GM18505 (cell line): Measurements from ENCODE around the gene PXYLP1.
"Not testable (repeated sequence)": the region's sequence is repeated elsewhere in the genome, so short reads cannot be mapped to it uniquely, and the experiment has no call there.

Experiments
- ATAC-seq: cut with Tn5 transposase; IDR thresholded peaks from one replicate; pipeline ENCODE4 v1.9.1; 2021; ENCODE audit not compliant: unreplicated experiment
- POLR2A ChIP-seq: IDR thresholded peaks from 4 replicates; pipeline ENCODE4 v1.6.1; 2011; ENCODE audit warnings: borderline replicate concordance; ENCODE audit not compliant: insufficient read depth, insufficient read length; ENCODE audit errors: extremely low read depth

The PXYLP1 gene, protein sequence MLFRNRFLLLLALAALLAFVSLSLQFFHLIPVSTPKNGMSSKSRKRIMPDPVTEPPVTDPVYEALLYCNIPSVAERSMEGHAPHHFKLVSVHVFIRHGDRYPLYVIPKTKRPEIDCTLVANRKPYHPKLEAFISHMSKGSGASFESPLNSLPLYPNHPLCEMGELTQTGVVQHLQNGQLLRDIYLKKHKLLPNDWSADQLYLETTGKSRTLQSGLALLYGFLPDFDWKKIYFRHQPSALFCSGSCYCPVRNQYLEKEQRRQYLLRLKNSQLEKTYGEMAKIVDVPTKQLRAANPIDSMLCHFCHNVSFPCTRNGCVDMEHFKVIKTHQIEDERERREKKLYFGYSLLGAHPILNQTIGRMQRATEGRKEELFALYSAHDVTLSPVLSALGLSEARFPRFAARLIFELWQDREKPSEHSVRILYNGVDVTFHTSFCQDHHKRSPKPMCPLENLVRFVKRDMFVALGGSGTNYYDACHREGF

DNA sequence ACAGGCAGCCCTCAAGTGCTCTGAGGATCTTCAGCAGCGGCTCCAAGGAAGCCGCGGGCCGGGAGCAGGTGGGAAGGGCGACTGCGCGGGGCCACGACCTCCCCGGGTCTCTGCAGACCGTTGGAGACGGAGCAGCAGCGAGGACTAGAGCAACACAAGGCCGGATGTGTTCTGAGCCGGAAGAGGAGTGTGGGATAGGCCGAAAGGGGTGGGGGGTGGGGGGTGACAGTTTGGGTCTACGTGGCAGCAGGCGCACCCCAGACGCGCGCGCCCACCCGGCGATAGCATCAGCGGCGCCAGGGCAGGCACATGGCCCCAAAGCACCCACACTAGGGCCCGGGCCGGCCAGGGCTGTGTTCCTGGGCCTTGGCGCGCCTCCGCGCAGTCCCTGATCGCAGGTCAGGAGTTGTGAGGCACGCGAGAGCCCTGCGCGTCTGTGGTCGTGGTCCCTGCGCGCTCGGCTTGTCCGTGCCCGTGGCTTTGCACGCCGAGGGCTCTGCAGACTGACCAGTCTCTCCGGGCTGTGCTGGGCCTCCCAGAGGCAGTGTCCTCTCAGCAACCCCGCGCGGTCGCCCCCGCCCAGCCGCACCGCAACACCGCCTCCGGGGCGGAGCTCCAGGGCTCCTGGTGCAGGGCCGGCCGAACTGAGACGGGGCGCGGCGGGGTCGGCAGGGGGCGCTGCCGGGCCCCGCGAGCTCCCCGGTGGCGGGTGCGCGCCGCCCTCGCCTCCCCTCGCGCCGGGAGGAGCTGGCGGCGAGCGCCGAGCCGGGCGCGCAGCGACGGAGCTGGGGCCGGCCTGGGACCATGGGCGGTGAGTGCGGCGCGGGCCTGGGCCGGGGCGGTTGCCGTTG is at the start of gene PXYLP1:
TSS of gene PXYLP1 (plus strand) at position 725 of the 851 bp plus-strand sequence. CDS start 28,351 bp downstream, outside the sequence.
- TF ChIP-seq POLR2A: peak; percentile 80
- peak; percentile 93 for ATAC-seq

DNA sequence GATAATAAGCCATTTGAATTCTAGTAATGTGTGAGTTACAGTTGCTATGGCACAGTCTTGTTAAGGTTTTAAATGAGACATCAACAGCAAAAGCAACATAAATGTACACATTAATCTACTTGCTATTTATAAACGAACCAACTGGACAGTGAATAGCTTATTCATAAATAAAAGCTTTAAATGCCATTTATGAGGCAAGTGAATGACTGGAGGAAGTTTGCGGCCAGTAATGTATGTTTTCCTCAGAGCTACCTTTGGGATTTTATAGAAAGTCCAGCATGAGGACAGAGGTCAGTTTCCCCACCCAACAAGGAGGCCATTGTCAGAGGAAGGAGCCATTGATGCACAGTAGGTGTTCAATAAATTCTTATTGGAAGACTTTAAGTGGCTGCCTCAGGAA is 48.0 kb upstream of the PXYLP1 start:
- TF ChIP-seq POLR2A: no peak
- no peak for ATAC-seq

DNA sequence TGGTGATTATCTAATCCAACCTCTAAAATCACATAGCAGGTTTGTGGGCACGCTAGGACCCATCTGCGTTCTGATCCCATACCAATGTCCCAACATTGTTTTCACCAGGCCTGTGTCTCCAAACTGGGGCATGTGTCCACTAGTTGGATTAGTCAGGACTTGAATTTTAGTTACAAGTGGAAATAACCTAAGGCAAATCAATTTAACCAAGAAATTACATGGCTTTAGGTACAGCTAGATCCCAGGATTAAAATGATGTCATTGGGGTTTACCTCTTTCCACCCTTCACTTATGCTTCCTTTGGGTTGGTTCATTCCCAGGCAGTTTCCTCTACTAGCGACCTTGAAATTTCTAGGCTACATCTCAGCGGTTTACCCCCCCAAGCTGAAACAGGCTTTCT is 47.2 kb upstream of the PXYLP1 start:
- ATAC-seq: no peak
- TF ChIP-seq POLR2A: no peak

DNA sequence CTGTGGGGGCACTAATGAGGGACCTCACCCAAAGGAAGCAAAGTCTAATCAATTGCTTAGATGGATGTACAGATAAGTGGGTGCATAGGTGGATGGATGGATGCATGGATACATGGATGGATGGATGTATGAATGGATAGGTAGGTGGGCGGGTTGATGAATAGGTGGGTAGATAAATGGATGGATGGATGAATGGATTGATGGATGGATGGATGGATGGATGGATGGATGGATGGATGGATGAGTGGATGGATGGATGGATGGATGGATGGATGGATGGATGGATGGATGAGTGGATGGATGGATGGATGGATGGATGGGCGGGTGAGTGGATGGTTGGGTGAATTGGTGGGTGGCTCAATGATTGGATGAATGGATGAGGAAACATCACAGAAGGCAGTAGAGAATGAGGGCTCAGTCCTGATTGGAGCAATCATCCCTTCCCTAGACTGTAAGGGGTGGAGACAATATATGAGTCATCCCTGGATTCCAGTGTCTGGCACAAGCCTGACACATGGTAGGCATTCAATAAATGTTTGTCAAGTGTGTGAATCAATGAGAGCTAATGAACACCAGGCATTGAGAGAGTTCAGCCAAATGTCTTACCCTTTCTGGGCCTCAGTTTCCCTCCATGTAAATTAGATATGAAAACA is 40.4 kb upstream of the PXYLP1 start:
- TF ChIP-seq POLR2A: no peak
- no peak for ATAC-seq

DNA sequence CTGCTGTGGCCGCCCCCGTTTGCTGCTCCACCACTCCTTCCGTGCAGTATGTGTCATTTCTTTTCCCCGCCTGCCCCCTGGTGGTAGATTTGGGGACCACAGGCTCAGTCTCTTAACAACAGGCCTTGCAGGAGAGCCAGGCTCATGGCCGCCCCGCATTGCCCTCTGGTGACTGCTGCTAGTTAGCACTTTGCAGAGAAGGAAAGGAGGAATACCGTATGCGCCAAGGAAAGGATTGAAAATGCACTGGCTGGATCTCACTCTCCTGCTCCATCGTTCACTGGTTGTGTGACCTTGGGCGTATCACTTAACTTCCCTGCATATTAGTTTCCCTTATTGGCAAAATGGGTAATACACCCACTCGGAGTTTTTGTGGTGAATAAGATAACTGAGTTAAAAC is 39.3 kb upstream of the PXYLP1 start:
- ATAC-seq: peak; percentile 100

DNA sequence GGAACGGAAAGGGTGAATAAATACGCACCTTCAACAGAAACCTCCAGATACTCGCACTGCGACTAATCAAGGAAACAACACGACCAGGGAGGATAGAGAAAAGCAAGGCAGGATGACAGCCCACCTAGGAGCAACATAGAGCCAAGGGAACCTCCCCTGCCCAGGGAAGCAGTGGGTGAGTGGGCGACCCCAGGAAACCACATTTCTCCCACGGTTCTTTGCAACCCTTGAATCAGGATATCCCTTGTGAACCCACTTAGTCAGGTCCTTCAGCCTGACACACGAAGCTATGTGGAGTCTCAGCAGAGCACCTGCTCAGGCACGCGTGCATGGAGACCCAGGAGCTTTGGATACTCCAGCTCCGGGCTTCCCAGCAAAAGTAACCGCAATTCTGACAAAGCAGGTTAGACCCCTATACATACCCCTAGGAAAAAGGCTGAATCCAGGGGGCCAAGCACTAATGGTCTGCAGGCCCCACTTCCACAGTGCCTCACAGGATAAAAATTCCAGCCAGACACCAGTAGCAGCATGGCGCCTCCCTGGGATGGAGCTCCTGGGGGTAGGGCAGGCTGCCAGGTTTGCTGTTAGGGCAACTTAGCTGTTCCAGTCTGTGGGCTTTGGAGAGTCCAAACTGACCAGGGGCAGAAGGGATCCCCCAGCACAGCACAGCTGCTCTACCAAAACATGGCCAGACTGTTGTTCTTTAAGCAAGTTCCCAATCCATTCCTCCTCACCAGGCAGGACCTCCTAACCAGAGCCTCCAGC is 38.4 kb upstream of the PXYLP1 start:
- TF ChIP-seq POLR2A: no peak
- ATAC-seq: no peak

More for the DNA sequence above, 39.3 kb upstream of the PXYLP1 start:
- TF ChIP-seq POLR2A: no peak

DNA sequence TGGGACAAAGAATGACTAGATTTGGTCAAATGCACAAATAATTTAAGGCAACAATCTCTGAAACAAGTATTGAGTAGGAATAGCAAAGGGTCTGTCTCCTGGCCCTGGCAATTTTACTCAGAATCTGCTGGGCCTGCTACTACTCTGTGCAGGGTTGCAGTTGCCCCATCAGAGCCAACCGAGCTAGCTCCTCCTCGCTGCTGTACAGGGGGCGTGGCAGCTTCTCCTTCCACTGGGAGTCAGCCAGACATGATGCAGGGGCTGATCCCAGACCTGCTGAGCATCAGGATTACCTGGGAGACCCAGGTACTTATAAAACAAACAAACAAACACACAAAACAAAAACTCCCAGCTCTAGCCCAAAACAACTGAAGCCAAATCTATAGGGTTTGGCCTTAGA is 30.5 kb upstream of the PXYLP1 start:
- TF ChIP-seq POLR2A: no peak
- ATAC-seq: no peak

DNA sequence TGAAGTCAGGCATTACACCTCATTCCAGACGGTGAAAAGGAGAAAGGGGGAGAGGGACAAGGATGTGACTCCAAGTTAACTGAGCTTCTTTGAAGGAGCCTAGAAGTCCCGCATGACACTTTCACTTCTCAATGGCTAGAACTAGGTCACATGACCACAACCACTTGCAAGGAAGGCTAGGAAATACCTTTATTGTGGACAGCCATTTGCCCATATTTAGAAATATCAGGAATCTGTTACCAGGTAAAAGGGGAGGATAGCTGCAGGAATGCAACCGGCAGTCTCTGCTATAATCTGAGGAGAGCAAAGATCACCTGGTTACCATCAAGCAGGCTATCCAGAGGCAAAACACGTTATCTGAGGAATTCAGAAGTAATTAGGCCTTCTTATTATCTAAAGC is 28.9 kb upstream of the PXYLP1 start:
- no peak for TF ChIP-seq POLR2A
- no peak for ATAC-seq

DNA sequence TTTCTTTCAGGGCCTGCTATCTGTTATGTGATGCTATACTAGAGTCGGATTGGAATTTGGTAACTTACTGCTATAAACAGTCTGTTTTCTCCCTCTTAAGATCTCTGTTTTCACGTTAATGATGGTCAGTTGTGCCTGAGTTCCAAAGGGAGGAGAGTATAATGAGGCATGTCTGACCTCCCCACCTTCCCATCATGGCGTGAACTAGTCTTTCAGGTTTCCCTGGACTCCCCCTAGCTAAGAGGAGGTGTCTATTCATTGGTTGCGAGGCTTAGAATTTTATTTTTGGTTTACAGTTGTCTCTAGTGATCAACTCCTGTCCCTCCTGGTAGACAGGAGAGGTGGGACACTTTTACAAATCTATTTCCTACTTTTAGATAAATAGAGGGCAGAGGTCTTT is 27.8 kb upstream of the PXYLP1 start:
- TF ChIP-seq POLR2A: no peak
- ATAC-seq: no peak

DNA sequence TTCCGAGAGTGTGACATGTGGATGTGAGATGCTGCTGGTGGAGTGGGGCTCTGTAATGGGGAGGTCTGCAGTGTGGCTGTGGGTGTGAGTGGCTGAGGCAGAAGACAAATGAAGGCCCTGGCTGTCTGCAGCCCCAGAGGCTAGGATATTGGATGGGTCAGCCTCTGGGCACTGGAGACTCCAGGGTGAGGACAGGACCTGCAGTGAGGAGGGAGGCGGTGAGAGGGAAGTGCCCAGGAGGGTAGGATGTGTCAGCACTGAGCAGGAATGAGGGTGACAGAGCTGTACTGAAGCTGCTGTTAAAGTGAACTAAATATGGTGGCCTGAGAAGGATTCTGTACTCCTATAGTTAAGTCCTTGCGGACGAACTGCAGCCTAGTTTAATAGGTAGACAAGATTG is 27.3 kb upstream of the PXYLP1 start:
- TF ChIP-seq POLR2A: no peak
- no peak for ATAC-seq

DNA sequence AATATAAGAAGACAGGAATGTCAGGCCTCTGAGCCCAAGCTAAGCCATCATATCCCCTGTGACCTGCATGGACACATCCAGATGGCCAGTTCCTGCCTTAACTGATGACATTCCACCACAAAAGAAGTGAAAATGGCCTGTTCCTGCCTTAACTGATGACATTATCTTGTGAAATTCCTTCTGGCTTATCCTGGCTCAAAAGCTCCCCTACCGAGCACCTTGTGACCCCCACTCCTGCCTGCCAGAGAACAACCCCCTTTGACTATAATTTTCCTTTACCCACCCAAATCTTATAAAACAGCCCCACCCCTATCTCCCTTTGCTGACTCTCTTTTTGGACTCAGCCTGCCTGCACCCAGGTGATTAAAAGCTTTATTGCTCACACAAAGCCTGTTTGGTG is 20.3 kb upstream of the PXYLP1 start:
- ATAC-seq: not testable (repeated sequence)

DNA sequence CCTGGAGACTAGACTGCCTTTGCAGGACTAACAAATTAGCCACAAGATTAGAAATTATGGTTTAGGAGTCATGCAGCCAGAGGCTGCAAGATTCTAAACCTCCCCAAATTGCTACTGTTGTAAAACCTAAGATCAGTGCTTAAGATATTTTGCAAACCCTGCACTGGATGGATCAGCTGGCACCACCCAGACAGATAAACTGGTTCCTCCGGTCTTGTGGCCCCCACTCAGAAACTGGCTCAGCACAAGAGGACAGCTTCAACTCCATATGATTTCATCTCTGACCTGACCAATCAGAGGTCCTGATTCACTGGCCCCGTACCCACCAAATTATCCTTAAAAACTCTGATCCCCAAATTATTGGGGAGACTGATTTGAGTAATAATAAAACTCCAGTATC is 19.5 kb upstream of the PXYLP1 start:
- ATAC-seq: no peak
- no peak for TF ChIP-seq POLR2A

DNA sequence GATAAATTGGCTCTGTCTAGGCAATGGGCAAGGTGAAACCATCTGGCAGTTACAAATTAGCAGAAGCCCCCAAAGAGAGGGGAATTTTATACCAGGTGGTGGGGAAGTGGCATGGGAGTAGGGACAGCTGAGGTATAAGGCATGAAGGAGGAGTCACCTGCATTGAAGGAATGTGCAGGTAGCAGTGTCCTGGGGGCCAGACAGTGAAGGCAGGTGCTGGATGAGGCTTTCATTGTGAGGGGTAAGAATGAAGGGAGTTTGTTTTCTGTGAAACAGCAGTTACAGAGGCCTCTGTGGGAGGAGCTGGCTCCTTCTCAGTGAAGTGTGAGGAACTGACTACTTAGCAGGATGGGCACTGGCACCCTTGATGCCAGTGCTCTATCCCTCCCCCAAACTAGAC is 19.1 kb upstream of the PXYLP1 start:
- TF ChIP-seq POLR2A: no peak
- no peak for ATAC-seq

DNA sequence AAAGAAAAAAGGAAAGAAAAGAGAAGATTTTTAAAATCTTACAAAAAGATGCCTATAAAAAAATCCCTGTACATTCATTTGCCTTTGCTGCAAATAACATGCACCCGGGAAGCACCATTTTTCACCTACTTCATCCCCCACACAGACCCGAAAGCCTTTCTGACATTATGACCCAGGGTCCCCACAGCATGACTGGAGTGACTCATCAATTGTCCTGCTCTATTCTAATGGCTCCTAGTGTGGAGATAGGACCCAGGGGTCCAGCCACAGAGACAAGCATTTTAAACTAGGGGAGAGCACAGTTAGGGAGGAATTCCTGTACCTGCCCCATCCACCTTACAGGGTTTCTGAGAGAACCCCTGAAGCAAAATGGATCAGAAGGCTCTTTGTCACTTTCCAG is 14.7 kb upstream of the PXYLP1 start:
- no peak for ATAC-seq
- no peak for TF ChIP-seq POLR2A

DNA sequence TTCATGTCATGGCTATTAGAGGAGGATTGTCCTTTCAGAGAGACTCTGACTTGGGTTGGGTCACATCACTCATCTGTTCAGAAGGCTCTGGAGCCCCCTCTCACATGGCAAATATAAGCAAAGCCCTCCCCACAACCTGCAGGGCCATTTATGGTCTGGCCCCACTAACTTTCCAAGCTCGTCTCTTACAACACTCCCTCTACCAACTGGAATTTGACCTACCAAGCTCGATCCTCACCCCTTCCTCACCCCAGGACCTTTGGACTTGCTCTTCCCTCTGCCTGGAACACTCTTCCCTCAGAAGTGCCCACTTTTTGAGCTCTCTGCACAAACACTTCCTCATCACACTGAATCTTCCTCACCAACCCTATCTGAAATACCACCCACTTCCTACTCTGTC is 14.2 kb upstream of the PXYLP1 start:
- no peak for ATAC-seq
- no peak for TF ChIP-seq POLR2A
